T-helper 2 cell (primary cell): Measurements from ENCODE around the gene BEST1.
"Not testable (repeated sequence)": the region's sequence is repeated elsewhere in the genome, so short reads cannot be mapped to it uniquely, and the experiment has no call there.

Source experiments
- DNase-seq, 5 experiments: peaks; one replicate each; pipeline versions ENCODE4 v3.0.0 to v3.0.0-alpha.2; 2012 to 2022

The BEST1 gene

DNA sequence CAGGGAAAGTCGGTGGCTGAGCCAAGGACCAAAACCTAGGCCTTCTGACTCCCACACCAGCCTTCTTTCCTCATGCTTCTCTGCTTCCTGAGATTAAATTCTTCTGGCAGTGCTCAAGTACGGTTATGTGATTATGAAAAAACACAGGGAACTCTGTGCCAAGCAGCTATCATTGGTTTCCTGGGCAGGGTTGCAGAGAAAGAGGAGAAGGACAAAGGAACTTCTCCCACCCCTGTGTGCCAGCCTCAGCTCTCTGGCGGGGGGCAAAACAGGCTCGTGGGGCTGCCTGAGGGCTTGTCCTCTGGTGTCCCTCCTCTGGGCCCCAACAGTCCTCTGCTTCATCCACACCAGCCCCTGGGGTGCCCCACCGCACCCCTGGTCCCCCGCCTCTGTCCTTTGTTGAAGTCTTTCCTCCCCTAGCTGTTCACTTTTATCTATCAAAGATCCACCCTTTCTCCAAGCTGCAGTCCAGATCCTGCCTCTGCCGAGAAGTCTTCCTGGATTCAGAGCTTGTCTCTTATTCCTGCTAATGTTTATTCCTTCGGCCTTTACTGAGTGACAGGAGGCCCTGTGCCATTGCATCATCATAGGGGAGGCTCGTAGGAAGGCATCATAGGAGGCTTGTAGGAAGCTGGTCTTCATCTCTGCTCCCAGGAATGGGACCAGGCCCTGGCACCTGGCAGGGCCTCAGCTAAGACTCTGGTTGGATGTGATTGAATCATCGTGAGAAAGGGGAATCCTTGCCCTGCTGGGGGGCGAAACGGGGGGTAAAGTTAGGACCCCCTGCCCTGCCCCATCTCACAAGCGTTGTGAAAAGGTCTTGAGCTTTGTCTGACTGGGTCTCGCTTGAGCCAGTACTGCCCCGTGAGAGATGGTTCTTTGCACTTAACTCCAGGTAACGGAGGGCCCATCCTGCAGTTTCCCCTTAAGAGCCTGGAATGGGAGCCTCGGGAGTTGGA, 28.8 kb downstream of the BEST1 start:
- no peak for DNase-seq

GRCh38 chr11:61980783-61981541, 30.8 kb downstream of the BEST1 start:
- no peak for DNase-seq

DNA sequence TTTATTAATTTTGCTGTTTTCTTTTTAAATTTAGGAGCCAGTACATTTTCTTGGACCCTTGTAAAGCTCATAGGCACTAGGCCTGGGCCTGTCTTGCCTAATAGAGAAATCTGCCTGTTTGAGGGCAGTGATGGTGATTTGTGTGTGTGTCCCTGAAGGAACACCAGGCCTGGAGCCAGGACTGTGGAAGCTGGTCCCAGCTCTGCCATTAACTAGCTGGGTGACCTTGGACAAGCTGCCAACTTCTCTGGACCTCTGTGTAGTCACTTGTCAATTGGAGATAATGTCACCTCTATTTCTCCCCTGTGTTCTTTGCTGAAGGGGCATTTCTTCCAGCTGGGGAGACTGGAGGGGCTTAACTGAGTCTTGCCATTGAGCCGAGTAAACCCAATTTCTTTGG, 33.3 kb downstream of the BEST1 start:
- DNase-seq: no peak

GRCh38 chr11:61985869-61986268, 35.7 kb downstream of the BEST1 start:
- DNase-seq: no peak

DNA sequence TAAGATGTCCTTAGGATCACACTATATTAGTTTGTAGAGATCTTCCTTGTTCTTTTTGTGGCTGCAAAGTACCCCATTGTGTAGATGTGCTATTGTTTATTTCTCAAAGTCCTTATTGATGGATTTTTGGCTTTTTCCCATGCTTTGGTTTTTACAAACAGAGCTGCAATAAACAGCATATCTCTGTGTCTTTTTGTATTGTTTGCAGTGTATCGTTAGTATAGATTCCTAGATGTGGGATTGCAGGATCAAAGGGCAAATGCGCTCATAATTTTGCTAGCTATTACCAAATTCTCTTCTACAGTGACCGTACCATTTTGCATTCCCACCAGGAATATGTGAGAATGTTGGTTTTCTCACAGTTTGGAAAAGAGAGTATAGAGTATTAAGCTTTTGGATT, 44.8 kb downstream of the BEST1 start:
- no peak for DNase-seq

DNA sequence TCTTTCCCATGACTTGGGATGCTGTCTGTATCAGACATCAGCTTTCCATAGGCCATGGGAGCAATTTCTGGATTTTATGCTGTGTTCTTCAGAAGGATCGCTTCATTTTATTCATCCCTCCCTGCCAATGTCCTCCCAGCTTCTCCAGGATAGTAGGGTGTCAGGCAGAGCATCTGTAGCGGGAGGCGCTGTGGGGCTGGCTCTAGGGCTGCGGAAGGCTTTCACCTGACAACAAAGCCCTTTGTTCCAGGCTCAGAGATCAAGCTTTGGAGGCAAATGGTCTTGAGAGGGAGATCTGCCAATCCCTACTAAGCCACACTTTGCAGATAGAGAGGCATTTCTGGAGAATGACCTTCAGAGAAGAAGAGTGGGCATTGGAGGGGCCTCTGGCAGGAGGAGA, 46.8 kb downstream of the BEST1 start:
- no peak for DNase-seq

DNA sequence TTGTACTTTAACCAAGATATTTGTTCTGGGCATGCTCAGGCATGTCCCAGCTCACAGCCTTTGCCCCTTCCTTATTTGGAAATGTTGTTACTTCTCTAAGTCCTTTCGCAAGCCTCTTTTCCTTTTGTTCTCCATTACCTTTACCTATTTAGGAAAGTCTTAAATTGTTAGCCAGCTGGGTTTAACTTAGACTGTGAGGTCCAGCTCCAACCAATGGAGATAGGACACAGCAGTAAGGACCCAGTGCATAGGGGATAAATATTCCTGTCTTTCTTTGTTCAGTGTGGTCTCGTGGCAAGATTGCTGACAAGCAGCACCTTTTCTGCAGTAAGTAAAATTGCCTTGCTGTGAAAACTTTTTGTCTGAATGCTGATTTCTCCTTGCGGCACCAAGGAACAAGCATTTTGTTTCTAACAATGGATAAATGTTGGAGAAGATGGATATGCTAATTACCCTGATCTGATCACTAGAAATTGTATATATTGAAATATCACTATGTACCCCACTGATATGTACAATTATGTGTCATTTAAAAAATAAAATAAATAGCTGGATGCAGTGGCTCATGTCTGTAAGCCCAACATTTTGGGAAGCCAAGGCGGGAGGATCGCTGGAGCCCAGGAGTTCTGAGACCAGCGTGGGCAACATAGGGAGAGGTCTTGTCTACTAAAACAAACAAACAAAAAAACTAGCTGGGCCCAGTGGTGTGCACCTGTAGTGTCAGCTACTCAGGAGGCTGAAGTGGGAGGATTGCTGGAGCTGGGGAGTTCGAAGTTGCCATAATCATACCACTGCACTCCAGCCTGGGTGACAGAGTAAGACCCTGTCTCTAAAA, 49.2 kb downstream of the BEST1 start:
- peak in 1 of 5 experiments; percentile 11 for DNase-seq

DNA sequence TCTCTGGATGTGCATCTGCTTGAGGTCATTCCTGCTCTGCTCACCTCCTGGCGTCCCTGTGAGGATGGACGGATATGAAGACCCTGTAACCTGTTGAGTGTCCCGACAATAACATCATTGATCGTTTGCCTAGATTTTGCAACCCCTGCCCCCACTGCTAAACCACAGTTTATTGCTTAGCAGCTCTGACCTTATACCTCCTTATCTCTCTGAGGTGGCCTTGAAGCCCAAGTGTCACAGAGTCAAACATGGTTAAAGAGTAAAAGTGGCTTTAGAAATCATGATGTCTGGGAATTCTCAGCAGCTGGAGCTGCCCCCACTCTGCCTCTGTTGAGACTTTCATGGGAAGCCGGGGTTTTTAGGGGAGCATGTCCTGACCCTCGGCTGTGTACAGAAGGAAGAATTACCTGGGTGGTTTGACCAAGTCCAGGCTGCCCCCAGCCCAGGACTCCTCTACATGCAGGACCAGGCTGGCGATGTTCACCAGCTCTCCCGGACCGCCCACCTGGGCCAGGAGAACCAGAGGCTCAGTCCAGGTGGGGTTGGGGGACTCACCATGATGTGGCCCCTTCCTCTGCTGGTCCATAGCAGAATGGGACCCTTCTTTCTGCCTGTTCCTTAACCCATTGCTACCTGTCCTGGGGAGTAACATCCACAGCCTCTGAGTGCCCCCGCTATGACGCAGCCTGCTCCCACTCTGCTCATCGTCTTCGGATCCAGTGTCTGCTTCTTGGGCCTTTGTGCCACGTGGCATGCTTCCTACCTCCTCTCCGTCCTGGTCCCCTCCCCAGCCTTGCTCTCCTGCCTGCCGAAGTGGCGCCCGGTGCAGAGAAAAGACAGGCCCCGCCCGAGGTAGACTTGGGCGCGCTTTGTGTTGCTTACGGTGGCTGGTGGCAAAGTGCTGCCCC, 50.6 kb downstream of the BEST1 start:
- DNase-seq: no peak

DNA sequence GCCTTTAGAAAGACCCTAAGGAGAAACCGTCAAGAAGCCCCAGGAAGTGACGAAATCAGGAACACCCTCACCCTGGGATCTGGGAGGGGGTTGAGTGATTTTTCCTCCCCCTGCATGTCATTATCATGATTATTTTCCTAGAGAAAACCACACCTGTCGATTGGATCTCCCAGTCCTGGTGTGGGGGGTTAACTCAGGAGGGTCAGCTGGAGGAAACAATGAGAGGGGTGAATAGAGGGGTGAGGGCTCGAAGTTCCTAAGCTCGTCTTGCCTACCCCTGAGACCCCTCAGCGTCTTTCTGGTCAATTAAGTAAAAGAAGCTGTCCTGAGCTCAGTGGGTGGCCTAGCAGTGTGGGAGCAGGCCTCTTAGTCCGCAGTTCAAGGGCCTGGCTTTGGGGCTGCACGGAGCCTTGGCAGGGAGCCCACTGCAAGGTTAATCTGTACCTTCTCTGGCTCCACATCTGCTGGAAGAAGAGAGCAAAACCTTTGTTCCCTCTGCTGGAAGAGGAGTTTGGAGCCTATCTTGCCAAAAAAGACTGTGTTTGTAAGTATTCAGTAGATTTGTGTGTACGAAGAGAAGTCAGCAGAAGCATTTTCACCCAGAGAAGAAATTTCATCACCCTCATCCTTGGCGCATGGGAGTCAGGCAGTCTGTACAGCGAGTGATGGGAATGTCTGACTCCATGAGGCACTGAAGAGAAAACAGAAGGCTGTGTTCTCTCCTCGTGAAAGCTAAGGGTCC, 51.5 kb downstream of the BEST1 start:
- DNase-seq: no peak

DNA sequence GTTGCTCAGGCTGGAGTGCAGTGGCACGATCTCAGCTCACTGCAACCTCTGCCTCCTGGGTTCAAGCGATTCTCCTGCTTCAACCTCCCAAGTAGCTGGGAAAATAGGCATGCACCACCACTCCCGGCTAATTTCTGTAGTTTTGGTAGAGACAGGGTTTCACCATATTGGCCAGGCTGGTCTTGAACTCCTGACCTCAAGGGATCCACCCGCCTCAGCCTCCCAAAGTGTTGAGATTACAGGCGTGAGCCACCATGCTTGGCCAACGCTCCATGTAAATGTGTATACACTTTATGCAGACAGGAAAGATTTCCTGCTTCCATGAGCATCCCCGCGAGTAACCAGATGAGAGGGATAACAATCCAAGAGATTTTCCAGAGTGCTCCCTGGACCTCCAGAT, 52.1 kb downstream of the BEST1 start:
- not testable (repeated sequence) for DNase-seq

DNA sequence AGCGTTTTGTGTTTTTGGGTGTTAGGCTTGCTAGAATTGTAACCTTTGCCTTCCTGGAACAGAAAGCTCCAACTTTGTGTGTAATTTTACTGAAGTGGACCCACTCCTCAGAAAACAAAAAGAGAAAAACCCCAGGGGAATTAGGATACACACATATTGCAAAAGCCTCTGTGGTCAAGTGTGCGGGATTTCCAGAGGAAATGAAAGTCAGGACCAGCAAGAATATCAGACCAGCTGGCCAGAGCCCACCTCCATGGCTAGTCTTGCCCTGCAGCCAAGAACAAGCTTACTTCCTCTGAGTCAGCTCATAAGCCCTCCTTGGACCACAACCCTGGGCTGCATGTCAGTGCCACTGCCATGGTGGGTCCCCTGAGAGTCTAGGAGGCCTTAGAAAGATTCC, 54.3 kb downstream of the BEST1 start:
- no peak for DNase-seq

GRCh38 chr11:62008193-62008592, 58.0 kb downstream of the BEST1 start:
- no peak for DNase-seq

DNA sequence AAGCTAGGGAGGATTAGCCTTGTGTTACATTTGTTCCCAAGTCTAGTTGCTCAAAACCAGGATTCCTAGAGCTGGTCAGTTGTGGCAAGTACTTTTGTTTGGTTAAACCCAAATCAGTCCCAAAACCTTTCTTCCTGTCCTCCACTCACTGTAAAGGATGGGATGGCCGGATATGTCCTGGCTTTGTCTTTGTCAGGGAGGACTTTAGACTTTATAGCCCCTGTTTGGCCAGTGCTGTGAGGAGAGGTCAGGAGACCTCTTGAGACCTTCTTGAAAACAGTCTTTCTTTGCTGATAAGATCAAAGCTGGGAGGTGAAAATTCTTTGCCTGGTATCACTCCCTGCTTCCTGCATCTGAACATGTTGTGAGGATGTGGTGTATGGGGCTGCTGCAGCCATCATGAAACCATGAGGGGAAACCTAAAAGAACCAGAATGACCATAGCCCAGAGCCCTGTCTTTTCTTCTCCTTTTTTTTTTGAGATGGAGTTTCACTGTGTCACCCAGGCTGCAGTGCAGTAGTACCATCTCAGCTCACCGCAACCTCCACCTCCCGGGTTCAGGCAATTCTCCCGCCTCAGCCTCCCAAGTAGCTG, 60.9 kb downstream of the BEST1 start:
- no peak for DNase-seq

- no peak for DNase-seq
Observed at GRCh38 chr11:62011881-62012280, 61.7 kb downstream of the BEST1 start.

DNA sequence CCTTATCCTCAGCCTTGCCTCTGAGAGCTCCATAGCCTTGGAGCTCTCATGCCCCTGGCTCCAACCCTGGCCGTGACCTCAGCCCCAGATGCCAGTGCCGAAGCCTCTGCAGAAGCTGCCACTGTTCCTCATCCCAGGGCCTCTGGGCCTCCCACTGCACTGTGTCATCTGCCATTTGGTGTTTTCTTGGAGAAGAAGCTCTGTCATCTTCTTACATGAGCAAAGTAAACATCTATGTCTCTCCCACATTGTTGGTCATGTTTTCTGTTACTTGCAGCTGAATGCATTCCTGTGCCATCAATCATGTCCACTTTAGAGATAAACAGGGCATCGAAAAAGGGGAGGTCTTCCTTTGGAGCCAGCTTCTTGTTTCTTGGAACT, 62.3 kb downstream of the BEST1 start:
- no peak for DNase-seq

DNA sequence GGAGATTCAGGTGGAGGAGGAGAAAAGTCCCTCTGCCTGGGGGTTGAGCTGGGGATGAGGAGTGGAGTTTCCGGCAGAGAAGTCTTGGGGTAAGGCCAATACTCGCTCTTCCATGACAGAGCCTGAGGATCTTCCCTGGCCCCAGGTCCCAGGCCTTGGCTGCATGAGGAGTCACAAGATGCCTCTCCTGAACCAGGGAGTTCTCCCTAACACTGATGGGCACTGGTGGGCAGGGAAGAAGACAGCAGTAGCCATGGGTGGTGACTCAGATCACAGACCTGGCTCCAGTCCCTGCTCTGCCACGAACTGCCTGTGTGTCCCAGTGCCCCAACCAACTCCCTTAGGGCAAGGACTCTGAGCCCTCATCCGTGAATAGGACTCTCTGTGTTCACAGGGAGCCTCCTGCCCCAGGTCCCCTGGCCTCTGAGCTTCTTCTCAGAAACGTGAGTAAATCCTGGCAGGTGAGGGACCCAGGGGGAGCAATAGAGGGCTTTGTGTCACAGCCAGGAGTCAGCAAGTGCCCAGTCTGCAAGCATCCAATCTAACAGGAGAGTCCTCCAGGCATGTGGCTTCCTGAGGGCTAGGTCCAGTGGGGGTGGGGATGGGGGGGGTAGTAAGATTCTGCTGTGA, 62.8 kb downstream of the BEST1 start:
- DNase-seq: no peak
